ENCODE measurements around the gene CCDC183. TPM values are rescaled to one million over a fixed set of nuclear protein-coding genes. Genes with fewer than 3 reads are reported as not detected.
A peak's percentile ranks its signal among the peaks of the same experiment; 100 is the strongest.
"Not testable (repeated sequence)": the region's sequence is repeated elsewhere in the genome, so short reads cannot be mapped to it uniquely, and the experiment has no call there.

Gene CCDC183
- total RNA-seq, 1 donor from 2014 or later, result under 0.01 TPM

- DNase-seq (ENCODE audit: low read depth) (peak; percentile 15), FAIRE-seq (no peak)
- Histone ChIP-seq H3K27me3 (ENCODE audit: control insufficient read depth, insufficient read depth, low read length) (peaks cover 3% of the 10 kb centered on the region), H3K36me3 (ENCODE audit: control insufficient read depth, insufficient read depth, low read length) (peaks cover 4% of the 10 kb centered on the region), H3K4me3 (ENCODE audit: low read depth, low read length) (no peak overlapping the region)
- TF ChIP-seq CTCF (IDR thresholded peaks at IDR 0.05; ENCODE audit: insufficient read depth, low read length, severe bottlenecking), result no peak
Observed at GRCh38 chr9:136840877-136841645, 44.9 kb downstream of the CCDC183 start.

- H3K27me3 ChIP-seq (ENCODE audit: control insufficient read depth, insufficient read depth, low read length); H3K36me3 ChIP-seq (ENCODE audit: control insufficient read depth, insufficient read depth, low read length); DNase-seq (ENCODE audit: low read depth); H3K4me3 ChIP-seq (ENCODE audit: low read depth, low read length): not testable (repeated sequence)
- FAIRE-seq, result peak; percentile 70
Observed at GRCh38 chr9:136841646-136842379, 45.7 kb downstream of the CCDC183 start.

GRCh38 chr9:136842380-136842948 lies 46.3 kb downstream of the CCDC183 start, which contains the start of gene AJM1:
TSS of gene AJM1 (plus strand) at chr9:136842478. CDS start at chr9:136844415, 1,937 bp downstream.
- peak within 1 kb of the TSS; percentile 28 for H3K4me3 ChIP-seq (ENCODE audit: low read depth, low read length)
- FAIRE-seq; H3K27me3 ChIP-seq (ENCODE audit: control insufficient read depth, insufficient read depth, low read length); H3K36me3 ChIP-seq (ENCODE audit: control insufficient read depth, insufficient read depth, low read length): not testable (repeated sequence)
- peak; percentile 58 for DNase-seq (ENCODE audit: low read depth)
- TF ChIP-seq CTCF (IDR thresholded peaks at IDR 0.05; ENCODE audit: insufficient read depth, low read length, severe bottlenecking), result peak; percentile 85

GRCh38 chr9:136843159-136843800 lies 47.1 kb downstream of the CCDC183 start:
- DNase-seq (ENCODE audit: low read depth); H3K36me3 ChIP-seq (ENCODE audit: control insufficient read depth, insufficient read depth, low read length); H3K27me3 ChIP-seq (ENCODE audit: control insufficient read depth, insufficient read depth, low read length); FAIRE-seq; H3K4me3 ChIP-seq (ENCODE audit: low read depth, low read length): not testable (repeated sequence)

- H3K36me3 ChIP-seq (ENCODE audit: control insufficient read depth, insufficient read depth, low read length); H3K27me3 ChIP-seq (ENCODE audit: control insufficient read depth, insufficient read depth, low read length); H3K4me3 ChIP-seq (ENCODE audit: low read depth, low read length); DNase-seq (ENCODE audit: low read depth); FAIRE-seq: not testable (repeated sequence)
- TF ChIP-seq CTCF (IDR thresholded peaks at IDR 0.05; ENCODE audit: insufficient read depth, low read length, severe bottlenecking), result peak; percentile 40
Observed at GRCh38 chr9:136843801-136844740, 47.9 kb downstream of the CCDC183 start.
